ENCODE results near the gene ATF7. TPM values are rescaled to one million over a fixed set of nuclear protein-coding genes. Genes with fewer than 3 reads are reported as not detected.

ATF7 gene
- total RNA-seq, 4 donors from 2014 or later = 12.5 to 28.0 (median 20.6) TPM

DNA sequence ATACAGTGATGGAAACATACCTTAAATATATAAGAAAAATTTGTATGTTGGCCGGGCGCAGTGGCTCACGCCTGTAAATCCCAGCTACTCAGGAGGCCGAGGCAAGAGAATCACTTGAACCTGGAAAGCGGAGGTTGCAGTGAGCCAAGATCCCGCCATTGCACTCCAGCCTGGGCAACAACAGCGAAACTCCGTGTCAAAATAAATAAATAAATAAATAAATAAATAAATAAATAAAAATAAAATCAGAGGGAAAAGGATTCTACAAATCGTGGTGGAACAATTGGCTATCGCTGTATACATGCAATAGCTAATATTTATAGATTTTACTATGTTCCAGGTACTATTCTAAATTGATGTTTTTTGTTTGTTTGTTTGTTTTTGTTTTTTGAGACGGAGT is 1.7 kb upstream of the ATF7 start:
- H3K4me3 ChIP-seq = no peak overlapping the region
- H3K4me1 ChIP-seq = peaks cover 5 to 35% (median 20%) of the 10 kb centered on the region in 3 donors
- no peaks in the 10 kb centered on the region for H3K27me3 ChIP-seq
- WGBS, 2 donors = 86 to 91% methylated on average over 11 of the region's 11 CpGs
- no peak for DNase-seq
- intact Hi-C loops (cut with DNase I) = no loop called here
- TF ChIP-seq CTCF (IDR thresholded peaks at IDR 0.05) (no peak), POLR2A (IDR thresholded peaks at IDR 0.05) (no peak)
- H3K27ac ChIP-seq = no peak overlapping the region
- no peaks in the 10 kb centered on the region for H3K9me3 ChIP-seq
- no peaks in the 10 kb centered on the region for H3K36me3 ChIP-seq

GRCh38 chr12:53626702-53627169 is 554 bp upstream of the ATF7 start:
- no peaks in the 10 kb centered on the region for H3K27me3 ChIP-seq
- peak overlapping the region; percentile 90 to 97 (median 94) for H3K27ac ChIP-seq
- peak overlapping the region; percentile 59 to 91 (median 71) for H3K4me3 ChIP-seq
- TF ChIP-seq POLR2A (IDR thresholded peaks at IDR 0.05) (no peak), CTCF (IDR thresholded peaks at IDR 0.05) (no peak)
- peaks cover 9 to 46% (median 20%) of the 10 kb centered on the region in 3 donors for H3K4me1 ChIP-seq
- no peak for DNase-seq
- no peaks in the 10 kb centered on the region for H3K36me3 ChIP-seq
- no peaks in the 10 kb centered on the region for H3K9me3 ChIP-seq
- 16 to 22% methylated on average over 6 of the region's 6 CpGs for WGBS, 2 donors
- intact Hi-C loops (cut with DNase I) = no loop called here

DNA sequence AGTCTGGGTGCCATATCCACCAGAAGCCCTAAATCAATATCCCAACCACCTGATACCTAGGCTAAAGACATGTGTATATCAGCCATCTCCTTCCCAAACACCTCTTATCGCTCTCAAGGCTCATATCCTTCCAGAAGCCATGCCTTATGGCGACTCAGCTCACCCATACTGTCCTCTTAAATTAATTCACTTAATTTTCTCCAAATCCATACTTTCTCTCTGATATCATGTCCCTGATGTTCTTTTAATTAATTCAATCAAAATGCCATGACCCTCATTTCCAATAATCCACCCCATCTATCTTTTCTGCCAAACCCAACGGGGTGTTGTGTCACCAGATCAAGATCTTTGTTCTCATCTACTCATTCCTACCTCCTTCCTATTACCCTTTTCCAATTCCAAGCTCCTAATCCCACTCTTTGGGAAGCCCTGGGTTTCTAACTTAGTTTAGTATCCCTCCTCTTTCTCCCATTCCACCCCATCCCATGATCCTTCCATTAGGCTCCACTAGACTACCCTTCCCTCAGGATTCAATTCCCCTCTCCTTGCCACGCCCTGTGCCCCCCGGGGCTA is 723 bp downstream of the ATF7 start:
- H3K27ac ChIP-seq = peak overlapping the region; percentile 90 to 97 (median 94)
- whole genome bisulfite sequencing, 2 donors = 5 to 6% methylated on average over 5 of the region's 5 CpGs
- intact Hi-C loops (cut with DNase I) = no loop called here
- TF ChIP-seq POLR2A (IDR thresholded peaks at IDR 0.05) (peak in 1 of 4 donors; percentile 73), CTCF (IDR thresholded peaks at IDR 0.05) (no peak)
- H3K9me3 ChIP-seq = no peaks in the 10 kb centered on the region
- H3K4me3 ChIP-seq = peak overlapping the region; percentile 59 to 91 (median 71)
- no peak for DNase-seq
- H3K36me3 ChIP-seq = no peaks in the 10 kb centered on the region
- H3K4me1 ChIP-seq = peaks cover 9 to 58% (median 20%) of the 10 kb centered on the region in 3 donors
- no peaks in the 10 kb centered on the region for H3K27me3 ChIP-seq

DNA sequence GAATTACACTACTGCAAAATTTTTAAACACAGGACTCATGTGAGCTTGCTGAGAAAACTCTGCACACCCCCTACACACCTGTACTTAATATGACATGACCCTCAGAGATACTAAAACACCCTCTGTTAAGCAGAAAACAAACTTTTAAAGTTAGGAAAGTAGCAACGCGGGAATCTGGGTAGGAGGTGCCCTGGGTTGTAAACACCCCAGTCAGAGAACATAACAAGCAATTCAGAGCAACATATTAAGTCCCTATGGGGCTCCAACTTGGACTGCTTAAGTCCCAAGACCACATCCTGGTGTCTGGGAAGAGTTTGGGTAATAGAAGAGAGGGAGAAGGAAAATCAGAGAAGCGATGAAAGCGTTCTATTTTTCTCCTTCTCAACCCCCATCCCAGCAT is 1.2 kb downstream of the ATF7 start:
- DNase-seq = no peak
- WGBS, 2 donors = 10 to 19% methylated on average over 4 of the region's 4 CpGs
- intact Hi-C loops (cut with DNase I) = loop anchor here (5.0 kb wide), 1 partner anchor 52 kb away; the partner anchor contains the start of gene ATP5MC2
- Histone ChIP-seq H3K36me3 (no peaks in the 10 kb centered on the region), H3K9me3 (no peaks in the 10 kb centered on the region), H3K4me1 (peaks cover 9 to 58% (median 20%) of the 10 kb centered on the region in 3 donors), H3K27ac (peak overlapping the region; percentile 90 to 97 (median 94)), H3K4me3 (peak overlapping the region; percentile 59 to 91 (median 71)), H3K27me3 (no peaks in the 10 kb centered on the region)
- no peak for TF ChIP-seq CTCF (IDR thresholded peaks at IDR 0.05)

DNA sequence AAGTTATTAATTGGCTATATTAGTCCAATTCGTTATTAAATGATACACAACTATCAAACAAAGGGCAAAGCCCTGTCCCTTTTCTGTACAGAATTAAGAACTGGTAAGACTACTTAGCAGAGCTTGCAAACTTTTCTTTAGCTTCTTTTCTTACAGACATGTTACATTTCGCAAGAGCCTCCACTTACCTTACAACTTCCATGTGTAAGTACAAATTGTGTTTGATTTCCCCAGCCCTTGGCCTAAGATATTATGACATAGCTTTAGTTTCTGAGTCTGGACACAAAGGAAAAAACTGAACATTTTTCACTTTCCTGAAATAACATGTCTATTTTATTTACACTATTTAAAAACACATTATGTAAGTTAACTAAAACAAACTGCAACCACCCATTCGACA is 1.7 kb downstream of the ATF7 start:
- WGBS, 2 donors = 12 to 26% methylated on average over 3 of the region's 3 CpGs
- H3K36me3 ChIP-seq = no peaks in the 10 kb centered on the region
- no peak for TF ChIP-seq POLR2A (IDR thresholded peaks at IDR 0.05)
- TF ChIP-seq CTCF (IDR thresholded peaks at IDR 0.05) = no peak
- peaks cover 9 to 63% (median 20%) of the 10 kb centered on the region in 3 donors for H3K4me1 ChIP-seq
- no peaks in the 10 kb centered on the region for H3K9me3 ChIP-seq
- H3K27ac ChIP-seq = peak overlapping the region; percentile 90 to 97 (median 94)
- H3K27me3 ChIP-seq = no peaks in the 10 kb centered on the region
- intact Hi-C loops (cut with DNase I) = loop anchor here (5.0 kb wide), 1 partner anchor 53 kb away; the partner anchor contains the start of gene ATP5MC2
- H3K4me3 ChIP-seq = peak overlapping the region; percentile 59 to 91 (median 71)
- DNase-seq = no peak

All from esophagus squamous epithelium (tissue), 5 donors.